BE2C (cell line): ENCODE results near the gene ANO10.
"Not testable (repeated sequence)": the region's sequence is repeated elsewhere in the genome, so short reads cannot be mapped to it uniquely, and the experiment has no call there.

Experiments
- DNase-seq: peaks from one replicate; pipeline ENCODE4 v3.0.0-alpha.2; 2020
- H3K27me3 ChIP-seq: fragments of 250-450 bp; sonication (Bioruptor Pico); 2 replicates; pipeline ENCODE4 v1.5.1; 2020; ENCODE audit warnings: mild to moderate bottlenecking
- H3K36me3 ChIP-seq: fragments of 250-450 bp; sonication (Bioruptor Pico); 2 replicates; pipeline ENCODE4 v1.5.1; 2020; ENCODE audit warnings: mild to moderate bottlenecking
- H3K4me1 ChIP-seq: fragments of 250-450 bp; sonication (Bioruptor Pico); 2 replicates; pipeline ENCODE4 v1.5.1; 2020
- H3K4me3 ChIP-seq: 2 replicates; pipeline ENCODE4 v1.5.1; 2011; ENCODE audit warnings: low read depth, low read length
- H3K9me3 ChIP-seq: fragments of 250-450 bp; sonication (Bioruptor Pico); 2 replicates; pipeline ENCODE4 v1.5.1; 2020
- TF ChIP-seq, protein P1 (sequence below): IDR thresholded peaks from 2 replicates; pipeline ENCODE4 v1.5.1; 2012; ENCODE audit warnings: mild to moderate bottlenecking, low read depth, low read length

ANO10 gene

DNA sequence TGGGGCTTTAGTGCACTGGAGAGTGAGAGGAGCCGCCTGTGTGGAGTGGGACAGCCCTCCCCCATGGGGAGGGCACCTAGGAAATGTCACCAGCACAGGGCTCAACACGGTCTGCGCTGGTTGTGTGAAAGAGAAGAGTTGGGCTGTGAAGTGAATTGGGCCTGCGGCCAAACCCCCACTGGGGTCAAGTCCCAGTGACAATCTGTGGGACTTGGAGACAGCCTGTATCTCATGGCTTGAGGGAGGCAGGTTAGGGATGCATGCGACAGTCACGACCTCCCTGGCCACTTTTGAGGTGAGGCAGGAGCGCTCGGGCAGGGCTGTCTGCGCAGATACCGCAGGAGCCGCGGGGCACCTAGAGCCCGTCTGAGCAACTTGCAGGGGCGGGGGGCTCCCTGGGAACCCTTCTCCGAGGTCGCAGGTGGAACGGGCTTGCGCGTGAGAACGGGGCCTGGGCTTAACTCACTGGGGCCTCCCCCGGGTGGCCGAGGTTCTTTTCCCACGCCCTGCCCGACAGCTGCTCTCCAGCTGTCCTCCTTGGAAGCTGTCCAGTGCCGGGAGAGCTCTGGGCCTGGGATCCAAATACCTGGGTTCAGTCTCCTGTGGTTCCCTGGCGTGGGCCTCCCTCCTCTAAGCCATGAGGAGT is 258.1 kb downstream of the ANO10 start:
- no peaks in the 10 kb centered on the region for H3K36me3 ChIP-seq
- no peaks in the 10 kb centered on the region for H3K4me1 ChIP-seq
- H3K4me3 ChIP-seq, result no peak overlapping the region
- TF ChIP-seq, protein P1, sequence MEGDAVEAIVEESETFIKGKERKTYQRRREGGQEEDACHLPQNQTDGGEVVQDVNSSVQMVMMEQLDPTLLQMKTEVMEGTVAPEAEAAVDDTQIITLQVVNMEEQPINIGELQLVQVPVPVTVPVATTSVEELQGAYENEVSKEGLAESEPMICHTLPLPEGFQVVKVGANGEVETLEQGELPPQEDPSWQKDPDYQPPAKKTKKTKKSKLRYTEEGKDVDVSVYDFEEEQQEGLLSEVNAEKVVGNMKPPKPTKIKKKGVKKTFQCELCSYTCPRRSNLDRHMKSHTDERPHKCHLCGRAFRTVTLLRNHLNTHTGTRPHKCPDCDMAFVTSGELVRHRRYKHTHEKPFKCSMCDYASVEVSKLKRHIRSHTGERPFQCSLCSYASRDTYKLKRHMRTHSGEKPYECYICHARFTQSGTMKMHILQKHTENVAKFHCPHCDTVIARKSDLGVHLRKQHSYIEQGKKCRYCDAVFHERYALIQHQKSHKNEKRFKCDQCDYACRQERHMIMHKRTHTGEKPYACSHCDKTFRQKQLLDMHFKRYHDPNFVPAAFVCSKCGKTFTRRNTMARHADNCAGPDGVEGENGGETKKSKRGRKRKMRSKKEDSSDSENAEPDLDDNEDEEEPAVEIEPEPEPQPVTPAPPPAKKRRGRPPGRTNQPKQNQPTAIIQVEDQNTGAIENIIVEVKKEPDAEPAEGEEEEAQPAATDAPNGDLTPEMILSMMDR, result no peak
- H3K9me3 ChIP-seq, result no peaks in the 10 kb centered on the region
- H3K27me3 ChIP-seq, result no peaks in the 10 kb centered on the region
- no peak for DNase-seq

DNA sequence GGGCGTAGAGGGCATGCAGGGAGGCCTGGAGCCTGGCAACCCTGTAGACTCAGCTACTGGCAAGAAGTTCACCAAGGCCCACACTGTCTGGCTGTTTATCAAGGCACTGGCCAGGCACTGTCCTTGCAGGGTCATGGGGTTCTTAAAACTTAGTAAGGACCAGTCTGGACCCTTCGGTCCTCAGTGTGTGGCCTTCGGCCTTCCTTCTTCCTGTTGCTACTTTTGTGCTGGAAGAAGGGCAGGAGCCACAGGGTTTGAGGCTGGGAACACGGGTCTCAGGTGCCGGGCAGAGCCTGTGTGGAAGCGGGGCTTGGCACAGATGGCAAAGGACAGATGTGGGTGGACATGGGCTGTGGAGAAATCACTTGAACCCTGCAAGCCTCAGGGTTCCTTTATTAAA is 258.9 kb downstream of the ANO10 start:
- TF ChIP-seq, protein P1, result no peak
- H3K4me1 ChIP-seq, result no peaks in the 10 kb centered on the region
- no peak overlapping the region for H3K4me3 ChIP-seq
- H3K36me3 ChIP-seq, result no peaks in the 10 kb centered on the region
- no peak for DNase-seq
- H3K27me3 ChIP-seq, result no peaks in the 10 kb centered on the region
- no peaks in the 10 kb centered on the region for H3K9me3 ChIP-seq

DNA sequence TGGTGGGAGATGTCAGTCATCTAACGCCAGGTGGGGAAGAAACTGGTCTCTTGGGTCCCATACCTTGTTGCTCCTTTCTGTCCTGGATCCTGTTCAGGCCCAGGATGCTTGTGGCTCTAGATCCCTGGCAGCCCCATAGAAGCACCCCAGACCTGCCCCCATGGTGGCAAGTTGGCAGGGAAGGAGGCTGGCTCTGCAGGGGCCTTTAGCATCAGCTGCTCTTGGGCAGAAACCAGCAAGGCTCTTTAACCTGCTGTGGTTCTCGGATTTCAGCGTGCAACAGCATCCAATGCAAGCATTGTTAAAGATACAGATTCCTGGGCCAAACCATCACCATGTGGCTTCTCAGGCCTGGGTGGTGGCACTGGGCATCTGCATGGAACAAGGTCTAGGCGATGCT is 259.6 kb downstream of the ANO10 start:
- H3K4me1 ChIP-seq, result no peaks in the 10 kb centered on the region
- DNase-seq, result no peak
- no peak overlapping the region for H3K4me3 ChIP-seq
- H3K36me3 ChIP-seq, result no peaks in the 10 kb centered on the region
- no peaks in the 10 kb centered on the region for H3K9me3 ChIP-seq
- H3K27me3 ChIP-seq, result no peaks in the 10 kb centered on the region
- TF ChIP-seq, protein P1, result no peak

DNA sequence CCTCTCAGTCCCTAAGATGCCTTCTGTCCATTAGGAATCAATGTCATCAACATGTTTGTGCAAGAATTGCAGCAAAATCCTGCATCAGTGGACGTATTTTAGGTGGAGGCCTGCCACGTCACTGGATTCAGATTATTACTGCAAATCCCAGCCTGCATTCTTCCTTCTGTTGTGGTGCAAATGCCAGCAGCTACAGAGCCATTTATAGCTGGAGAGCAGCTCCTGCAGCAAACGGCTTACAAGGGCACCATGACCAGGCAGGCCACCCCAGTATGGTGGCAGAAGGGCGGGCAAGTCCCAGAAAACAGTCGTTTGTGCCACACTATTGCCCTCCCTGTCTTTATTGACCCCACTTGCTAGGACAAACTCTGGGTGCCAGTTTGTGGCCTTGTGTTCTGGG is 260.7 kb downstream of the ANO10 start:
- Histone ChIP-seq H3K4me1 (no peaks in the 10 kb centered on the region), H3K27me3 (no peaks in the 10 kb centered on the region), H3K4me3 (no peak overlapping the region), H3K9me3 (no peaks in the 10 kb centered on the region), H3K36me3 (no peaks in the 10 kb centered on the region)
- no peak for DNase-seq
- TF ChIP-seq, protein P1, result no peak

DNA sequence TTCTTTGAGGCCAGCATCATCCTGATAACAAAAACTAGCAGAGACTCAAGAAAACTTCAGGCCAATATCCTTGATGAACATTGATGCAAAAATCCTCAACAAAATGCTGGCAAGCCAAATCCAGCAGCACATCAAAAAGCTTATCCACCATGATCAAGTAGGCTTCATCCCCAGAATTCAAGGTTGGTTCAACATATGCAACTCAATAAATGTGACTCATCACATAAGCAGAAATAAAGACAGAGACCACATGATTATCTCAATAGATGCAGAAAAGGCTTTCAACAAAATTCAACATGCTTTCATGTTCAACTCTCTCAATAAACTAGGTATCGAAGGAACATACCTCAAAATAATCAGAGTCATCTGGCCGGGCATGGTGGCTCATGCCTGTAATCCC is 265.8 kb downstream of the ANO10 start:
- H3K9me3 ChIP-seq, H3K4me3 ChIP-seq, H3K27me3 ChIP-seq, H3K36me3 ChIP-seq, DNase-seq, H3K4me1 ChIP-seq: not testable (repeated sequence)

DNA sequence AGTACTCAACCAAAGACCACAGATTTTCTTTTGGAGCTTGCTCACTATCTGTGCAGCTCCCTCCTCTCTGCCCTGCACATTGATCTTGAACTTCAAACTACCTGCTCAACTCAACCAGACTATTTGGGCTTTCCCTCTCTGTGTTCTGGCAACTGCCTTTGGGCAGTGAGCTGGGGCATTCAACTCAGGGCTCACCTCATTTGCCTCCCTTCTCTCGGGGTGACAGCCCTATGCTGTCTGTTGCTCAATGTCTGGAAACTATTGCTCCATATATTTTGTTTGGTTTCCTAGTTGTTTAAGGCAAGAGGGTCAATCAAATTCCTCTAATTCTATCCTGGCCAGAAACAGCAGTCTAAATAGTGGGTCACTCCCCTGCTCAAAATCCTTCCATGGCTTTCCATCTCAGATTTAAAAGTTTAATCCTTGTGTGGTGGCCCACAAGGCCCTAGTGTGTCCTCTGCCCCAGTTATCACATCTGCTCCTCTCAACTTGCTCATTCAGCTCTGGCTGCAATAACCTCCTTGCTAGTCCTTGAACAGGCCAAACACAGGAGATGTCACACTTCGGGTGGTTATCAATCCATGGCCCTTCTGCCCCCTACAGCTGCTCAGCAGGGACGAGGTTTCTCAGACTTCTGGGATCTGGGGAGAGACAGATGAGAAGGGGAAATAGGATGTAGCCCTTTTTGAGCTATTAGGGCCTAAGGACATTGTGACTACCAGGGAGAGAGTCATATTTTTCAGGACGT is 267.7 kb downstream of the ANO10 start:
- Histone ChIP-seq H3K27me3 (no peaks in the 10 kb centered on the region), H3K36me3 (no peaks in the 10 kb centered on the region), H3K4me1 (no peaks in the 10 kb centered on the region), H3K4me3 (no peak overlapping the region), H3K9me3 (no peaks in the 10 kb centered on the region)
- TF ChIP-seq, protein P1, result no peak
- no peak for DNase-seq
